NB4 (cell line): ENCODE data around the gene PNMT.

Source experiments
- CTCF ChIP-seq: IDR thresholded peaks from one replicate; pipeline ENCODE4 v1.5.1; 2012; ENCODE audit warnings: low read depth, low read length
- MAX ChIP-seq: IDR thresholded peaks from 2 replicates; pipeline ENCODE4 v1.6.1; 2011; ENCODE audit warnings: low read depth, low read length
- POLR2A ChIP-seq: IDR thresholded peaks from 2 replicates; pipeline ENCODE4 v1.6.1; 2011; ENCODE audit warnings: mild to moderate bottlenecking; ENCODE audit not compliant: insufficient read length; ENCODE audit errors: extremely low read depth

GRCh38 chr17:39629494-39629880 is 38.8 kb upstream of the PNMT start:
- no peak for TF ChIP-seq CTCF
- no peak for TF ChIP-seq POLR2A
- no peak for TF ChIP-seq MAX
